GM21367 (cell line): ENCODE measurements around the gene HOXC5.

Source experiments
- ATAC-seq: cut with Tn5 transposase; IDR thresholded peaks from one replicate; pipeline ENCODE4 v1.9.1; 2021; ENCODE audit not compliant: unreplicated experiment

HOXC5 gene

GRCh38 chr12:53995378-53996239 lies 37.2 kb upstream of the HOXC5 start:
- ATAC-seq: no peak

DNA sequence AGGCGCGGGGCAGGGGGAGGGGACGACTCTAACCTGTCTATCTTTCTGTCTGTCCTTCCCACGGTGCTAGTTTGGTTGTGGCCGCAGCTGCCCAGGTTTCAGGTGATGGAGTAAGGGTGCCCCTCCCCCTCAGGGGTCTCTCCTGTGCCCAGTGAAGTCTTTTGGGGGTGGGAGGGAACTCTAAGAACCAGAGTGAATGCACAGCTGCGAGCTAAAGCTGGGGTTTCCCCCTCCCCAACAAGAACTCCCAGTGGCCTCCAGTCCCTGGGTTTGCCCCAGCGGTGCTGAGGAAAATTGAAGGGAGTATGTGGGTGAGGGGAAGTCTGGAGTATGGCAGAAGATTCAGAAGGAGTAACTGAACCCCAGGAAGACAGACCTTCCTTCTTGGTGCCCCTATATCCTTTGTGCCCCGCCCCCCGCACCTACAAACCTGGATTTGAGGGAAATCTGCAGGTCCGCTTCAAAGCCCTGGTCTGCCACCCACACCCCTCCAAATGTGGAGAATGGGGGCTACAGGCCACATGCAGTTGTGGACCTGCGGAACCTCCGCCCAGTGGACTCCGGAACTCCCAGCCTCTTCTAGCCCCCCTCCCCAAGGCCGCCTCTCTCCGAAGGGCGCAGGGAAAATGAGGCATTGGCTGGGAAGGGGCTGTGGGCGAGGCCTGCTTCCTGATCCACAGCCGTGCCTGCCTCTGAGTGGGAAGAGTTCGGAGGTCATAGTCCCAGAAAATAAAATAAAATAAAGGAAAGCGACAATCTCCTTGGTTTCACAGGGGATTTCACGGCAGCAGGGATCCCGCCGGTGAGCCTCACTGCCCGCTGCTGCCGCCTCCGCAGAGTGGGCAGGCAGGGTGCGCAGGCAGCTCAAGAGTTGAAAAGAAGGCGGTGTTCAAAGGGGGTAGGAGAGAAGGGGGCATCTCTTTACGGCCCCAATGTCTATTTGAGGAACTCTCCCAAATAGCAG lies 36.3 kb upstream of the HOXC5 start:
- ATAC-seq: no peak

DNA sequence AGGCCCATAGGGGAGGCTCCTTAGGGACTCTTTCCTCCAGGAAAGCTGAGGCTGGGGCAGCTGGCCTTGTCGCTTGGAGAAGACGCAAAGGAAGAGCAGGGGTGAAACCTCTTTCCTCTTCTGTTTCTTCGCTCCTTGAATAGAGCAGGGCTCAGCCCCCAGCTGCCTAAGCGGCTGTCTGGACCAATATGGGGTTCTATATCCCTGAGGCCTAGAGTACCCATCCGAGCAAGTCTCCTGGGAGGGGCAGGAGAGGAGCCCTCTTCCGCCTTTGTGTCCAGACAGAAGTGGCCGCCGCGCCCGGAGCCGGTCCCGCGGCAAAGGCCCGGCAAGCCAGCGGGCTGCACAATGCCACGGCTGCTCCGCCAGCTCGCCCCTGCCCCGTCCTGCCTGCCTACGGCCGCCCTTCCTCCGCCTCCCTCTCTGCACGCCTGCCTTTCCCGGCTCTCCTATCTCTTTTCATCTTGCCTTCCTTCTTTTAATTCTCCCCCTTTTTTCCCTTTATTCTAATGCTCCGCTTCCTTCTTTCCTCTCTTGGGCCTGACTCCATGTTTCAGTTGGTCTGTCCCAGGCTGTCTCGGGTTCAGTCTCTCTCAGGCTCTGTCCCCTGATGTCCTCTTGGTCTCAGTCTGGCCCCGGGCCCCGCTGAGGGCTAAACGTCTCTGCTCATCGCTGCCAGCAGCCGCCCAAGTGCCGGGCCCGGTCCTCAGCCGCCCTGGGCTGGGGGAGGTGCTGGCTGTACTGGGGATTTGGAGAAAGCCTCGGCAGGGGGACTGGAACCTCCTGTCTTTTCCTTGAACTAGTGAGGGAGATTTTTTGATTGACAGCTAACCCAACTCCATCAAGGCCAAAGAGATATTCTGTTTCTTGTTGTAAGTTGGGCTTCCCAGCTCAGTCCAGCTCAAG lies 35.4 kb upstream of the HOXC5 start:
- ATAC-seq: no peak

DNA sequence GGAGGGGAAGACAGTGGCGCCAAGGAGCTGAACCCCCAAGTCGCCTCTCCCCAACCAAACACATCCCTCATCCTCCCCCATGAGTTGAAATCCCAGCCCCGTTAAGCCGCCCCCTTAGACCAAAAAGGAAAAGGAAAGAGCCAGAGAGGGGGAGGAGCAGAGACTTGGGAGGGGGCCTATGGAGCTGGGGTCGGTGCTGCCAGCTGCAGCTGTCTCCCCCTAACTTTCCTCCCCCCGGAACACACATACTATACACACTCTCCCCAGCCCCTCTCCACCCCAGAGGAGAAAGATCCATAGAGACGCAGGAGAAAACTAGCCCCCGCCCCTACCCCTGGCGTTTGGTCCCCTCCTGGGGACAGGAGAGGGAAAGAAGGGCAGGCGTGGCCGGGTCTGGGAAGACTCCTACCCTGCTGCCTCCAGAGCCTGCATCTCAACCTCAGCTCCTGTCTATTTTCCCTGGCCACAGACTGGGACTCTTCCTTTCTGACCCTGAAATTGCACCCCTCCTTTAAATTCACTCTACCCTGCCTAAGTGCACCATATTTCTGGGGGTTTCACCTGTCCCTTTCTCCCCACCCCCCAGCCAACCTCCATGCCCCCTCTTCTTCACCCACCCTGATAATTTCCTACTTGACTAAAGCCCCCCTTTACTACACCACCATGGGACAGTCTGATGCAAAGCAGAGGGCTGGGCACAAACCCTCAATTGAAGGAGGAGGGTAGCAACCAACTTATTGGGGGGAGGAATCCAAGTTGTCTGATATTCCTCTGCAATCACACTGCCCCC lies 34.5 kb upstream of the HOXC5 start:
- ATAC-seq: no peak

DNA sequence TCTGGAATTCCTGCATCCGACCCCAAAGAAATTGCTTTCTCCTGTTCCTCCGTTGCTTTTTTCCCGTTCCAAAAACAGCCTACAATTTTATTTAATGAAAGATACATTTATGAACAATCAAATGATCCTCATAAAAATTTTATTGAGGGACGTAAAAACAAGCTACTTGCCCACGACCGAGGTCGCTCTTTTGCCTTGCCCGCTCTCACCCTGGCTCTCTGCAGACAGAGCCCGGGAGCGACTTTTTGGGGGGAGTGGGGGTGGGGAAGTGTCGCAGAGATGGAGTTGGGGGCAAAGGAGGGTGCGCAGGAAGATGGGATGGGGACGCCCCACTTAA lies 34.0 kb upstream of the HOXC5 start:
- ATAC-seq: no peak

- no peak for ATAC-seq
These were observed 33.2 kb upstream of the HOXC5 start for GRCh38 chr12:53999559-54000115.

DNA sequence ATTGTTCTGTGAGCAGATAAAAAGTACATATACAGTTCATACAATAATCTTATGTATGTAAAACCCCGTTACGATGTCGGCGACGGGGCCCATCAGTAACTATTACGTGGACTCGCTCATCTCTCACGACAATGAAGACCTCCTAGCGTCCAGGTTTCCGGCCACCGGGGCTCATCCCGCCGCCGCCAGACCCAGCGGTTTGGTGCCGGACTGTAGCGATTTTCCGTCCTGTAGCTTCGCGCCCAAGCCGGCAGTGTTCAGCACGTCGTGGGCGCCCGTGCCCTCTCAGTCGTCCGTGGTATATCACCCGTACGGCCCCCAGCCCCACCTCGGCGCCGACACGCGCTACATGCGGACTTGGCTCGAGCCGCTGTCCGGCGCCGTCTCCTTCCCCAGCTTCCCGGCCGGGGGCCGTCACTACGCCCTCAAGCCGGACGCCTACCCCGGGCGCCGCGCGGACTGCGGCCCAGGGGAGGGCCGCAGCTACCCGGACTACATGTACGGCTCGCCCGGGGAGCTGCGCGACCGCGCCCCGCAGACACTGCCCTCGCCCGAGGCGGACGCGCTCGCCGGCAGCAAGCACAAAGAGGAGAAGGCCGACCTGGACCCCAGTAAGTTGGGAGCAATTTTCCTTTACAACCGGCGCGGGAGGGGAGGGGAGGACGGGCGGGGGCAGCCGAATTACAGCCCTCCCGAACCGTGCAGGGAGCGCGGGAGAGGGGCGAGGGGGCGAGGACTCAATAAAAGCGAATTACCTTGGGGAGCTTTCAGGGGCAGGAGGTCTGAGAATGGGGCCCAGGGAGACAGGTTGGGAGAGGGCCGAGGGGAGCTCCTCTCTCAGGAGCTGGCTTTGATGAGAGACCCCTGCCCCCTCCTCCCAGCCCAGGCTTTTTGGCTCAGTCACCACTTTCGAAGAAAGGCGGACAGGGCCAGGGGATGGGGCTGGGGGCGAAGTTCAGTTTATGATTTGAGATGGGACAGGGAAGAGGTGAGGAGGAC lies 32.4 kb upstream of the HOXC5 start, which contains the start of gene HOXC9:
Gene HOXC9 (plus strand): TSS at position 46 of the 999 bp plus-strand sequence. CDS start 28 bp downstream, at position 74.
- ATAC-seq: no peak

- no peak for ATAC-seq
These were observed 31.3 kb upstream of the HOXC5 start for GRCh38 chr12:54001283-54002187.

GRCh38 chr12:54002278-54002914 lies 30.5 kb upstream of the HOXC5 start:
- no peak for ATAC-seq

GRCh38 chr12:54002915-54003389 lies 29.9 kb upstream of the HOXC5 start:
- ATAC-seq: no peak

DNA sequence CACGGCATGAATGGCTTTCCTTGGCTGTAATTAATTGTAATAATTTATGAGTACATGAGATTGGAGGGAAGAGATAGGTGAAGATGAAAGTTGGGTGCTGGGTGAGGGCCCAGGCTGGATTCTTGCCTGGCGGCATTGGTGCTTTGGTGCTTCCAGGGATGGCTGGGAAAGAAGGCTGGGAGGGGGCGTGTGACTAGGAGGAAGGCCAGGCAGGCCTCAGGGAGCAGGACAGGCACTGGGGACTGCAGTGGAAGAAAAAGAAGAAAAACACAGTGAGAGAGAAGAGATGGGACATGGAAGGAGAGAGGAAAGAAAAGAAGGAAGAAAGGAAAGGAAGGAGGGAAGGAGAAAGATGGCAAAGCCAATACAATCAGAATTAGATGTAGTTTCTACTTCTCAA lies 29.2 kb upstream of the HOXC5 start:
- no peak for ATAC-seq

DNA sequence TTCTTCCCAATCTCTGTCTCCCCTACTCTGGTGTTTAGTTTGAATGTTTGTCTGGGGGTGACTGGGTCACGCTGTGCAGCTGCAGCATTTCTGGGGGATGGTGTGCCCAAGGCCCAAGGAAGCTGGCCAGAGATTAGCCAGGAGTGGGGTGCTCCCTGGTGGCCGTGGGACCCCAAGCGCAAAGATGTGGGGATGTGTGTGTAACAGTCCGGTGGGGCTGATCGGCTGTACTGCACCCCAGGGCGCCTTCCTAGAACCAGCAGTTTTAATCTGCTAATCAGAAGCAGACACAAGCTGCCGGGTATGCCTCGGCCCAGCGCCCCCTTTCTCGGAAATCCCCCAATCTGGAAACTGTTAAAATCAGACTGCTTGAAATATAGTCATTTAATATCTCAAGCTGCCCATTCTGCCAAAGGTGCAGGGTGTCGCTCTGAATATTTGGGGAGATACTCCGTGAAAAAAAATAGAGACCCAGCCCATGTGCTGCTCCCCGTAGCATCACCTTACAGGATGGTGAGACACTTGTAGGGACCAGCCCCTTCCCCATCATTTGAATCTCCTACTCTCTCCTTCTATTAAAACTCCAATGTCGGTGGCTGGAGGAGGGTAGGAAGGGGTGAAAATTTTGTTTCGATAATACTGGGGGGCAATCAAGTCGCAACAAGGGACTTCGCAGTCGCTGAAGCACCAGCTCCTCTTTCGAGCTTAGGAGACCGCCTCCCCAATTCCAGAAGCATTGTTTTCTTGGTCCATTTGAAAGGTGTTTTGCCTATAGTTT lies 28.6 kb upstream of the HOXC5 start:
- ATAC-seq: no peak

DNA sequence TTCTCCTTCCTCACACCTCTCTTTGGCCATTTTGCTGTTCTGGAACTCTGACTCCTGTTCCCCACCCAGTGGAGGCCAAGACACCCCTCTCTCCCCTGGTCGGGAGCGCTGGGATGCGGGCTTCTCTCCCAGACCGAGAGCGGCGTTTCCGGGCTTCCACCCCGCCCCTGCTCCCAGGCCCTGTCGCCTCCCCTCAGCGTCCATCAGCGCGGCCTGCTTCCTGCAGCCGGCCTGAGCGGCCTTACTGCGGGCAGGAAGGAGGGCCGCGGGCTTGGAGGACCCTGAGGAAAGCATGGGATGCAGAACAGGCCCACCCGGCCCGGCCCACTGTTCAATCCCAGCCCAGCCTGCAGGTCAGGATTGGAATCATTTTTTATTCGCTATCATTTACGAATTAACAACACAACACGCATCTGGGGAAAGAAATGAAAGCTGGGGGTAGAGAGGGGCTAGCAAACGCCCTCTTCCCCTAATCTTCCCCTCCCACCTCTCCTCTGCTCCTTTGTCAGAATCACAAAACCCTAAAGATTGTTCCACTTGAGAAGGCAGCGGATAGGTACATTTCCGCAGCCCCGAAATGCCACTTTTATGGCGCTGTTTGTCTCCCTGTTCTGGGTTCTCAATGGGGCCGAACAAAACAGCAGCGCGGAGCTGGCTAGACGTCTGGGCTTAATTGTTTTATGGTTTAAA lies 27.9 kb upstream of the HOXC5 start:
- no peak for ATAC-seq

DNA sequence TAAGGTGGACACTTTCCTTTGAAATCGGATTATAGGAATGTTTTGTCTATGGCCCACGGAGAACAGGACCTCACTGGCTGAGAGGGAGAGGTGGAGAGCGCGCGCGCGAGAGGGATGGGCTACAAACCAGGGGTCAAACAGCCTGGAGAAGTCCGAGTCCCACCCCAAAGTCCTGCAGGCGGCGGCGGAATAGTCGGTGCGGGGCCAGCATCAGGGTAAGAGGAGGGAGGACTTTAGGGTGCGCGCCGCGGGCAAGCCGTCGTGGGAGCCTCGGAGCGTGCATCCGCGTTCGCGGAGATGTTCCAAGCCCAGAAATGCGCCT lies 27.4 kb upstream of the HOXC5 start:
- ATAC-seq: no peak

DNA sequence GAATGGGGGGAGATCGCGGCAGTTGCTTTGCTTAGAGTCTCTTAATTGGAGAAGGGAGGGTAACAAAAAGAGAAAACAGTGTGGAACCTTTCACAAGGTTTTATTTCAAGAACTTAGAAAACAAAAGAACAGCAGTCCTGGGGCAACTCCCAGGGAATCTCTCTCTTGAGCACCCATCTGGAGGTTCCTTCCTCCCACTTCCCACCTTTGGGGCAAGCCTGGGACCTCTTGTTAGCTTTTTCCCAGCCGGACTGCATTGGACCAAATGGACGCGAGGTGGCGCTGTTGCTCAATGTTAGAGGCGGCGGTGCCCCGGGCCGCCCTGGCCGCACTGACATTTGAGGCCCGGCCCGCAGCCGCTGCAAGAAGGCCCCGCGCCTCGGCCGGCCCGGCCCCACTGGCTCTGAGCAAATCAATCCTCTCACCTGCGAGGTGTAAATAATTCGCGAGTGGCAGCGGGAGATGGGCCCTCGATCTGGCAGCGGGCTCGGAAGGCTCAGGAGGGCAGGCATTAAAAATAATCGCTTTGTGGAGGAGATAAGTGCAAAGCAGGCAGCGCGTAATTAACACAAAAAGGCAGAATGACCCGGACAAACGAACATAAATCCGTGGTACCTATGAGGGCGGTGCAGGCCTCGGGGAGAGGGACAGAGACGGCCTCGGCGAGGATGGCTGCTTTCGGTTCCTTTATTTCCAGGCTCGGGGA lies 26.8 kb upstream of the HOXC5 start:
- no peak for ATAC-seq
